Neuronal stem cell (in vitro differentiated cells): ENCODE measurements around the gene HOXC11.

Experiments
- DNase-seq: peaks from one replicate; pipeline ENCODE4 v3.0.0-alpha.2; 2013; ENCODE audit warnings: low spot score
- H2AFZ ChIP-seq: one replicate; pipeline ENCODE4 v1.6.1; 2013; ENCODE audit warnings: mild to moderate bottlenecking, low read length, inconsistent platforms
- H2AK5ac ChIP-seq: 2 replicates; pipeline ENCODE4 v1.6.1; 2013; ENCODE audit warnings: low read depth, mild to moderate bottlenecking, inconsistent platforms, low read length, moderate library complexity, mixed read lengths
- H2BK120ac ChIP-seq: 2 replicates; pipeline ENCODE4 v1.6.1; 2013; ENCODE audit warnings: low read depth, mild to moderate bottlenecking, inconsistent platforms, low read length, moderate library complexity, mixed read lengths
- H2BK12ac ChIP-seq: one replicate; pipeline ENCODE4 v1.6.1; 2013; ENCODE audit warnings: low read length, inconsistent platforms
- H2BK15ac ChIP-seq: 2 replicates; pipeline ENCODE4 v1.6.1; 2013; ENCODE audit warnings: mild to moderate bottlenecking, low read length, inconsistent platforms, mixed read lengths
- H2BK5ac ChIP-seq: one replicate; pipeline ENCODE4 v1.6.1; 2013; ENCODE audit warnings: inconsistent platforms, mild to moderate bottlenecking, low read length, moderate library complexity
- H3K14ac ChIP-seq: one replicate; pipeline ENCODE4 v1.6.1; 2013; ENCODE audit warnings: low read length, inconsistent platforms
- H3K18ac ChIP-seq: 2 replicates; pipeline ENCODE4 v1.6.1; 2013; ENCODE audit warnings: low read length, inconsistent platforms
- H3K23ac ChIP-seq: 2 replicates; pipeline ENCODE4 v1.6.1; 2013; ENCODE audit warnings: low read depth, mild to moderate bottlenecking, mixed read lengths, low read length, inconsistent platforms; ENCODE audit not compliant: poor library complexity
- H3K27ac ChIP-seq: replicated peaks from 3 replicates; pipeline ENCODE4 v1.5.1; 2013; ENCODE audit warnings: low read length, inconsistent platforms
- H3K27me3 ChIP-seq, 3 experiments: 2 replicates each; pipeline ENCODE4 v1.6.1; 2013; ENCODE audit warnings: low read length in 3 of 3, mild to moderate bottlenecking in 2 of 3, inconsistent platforms in 1 of 3, low read depth in 1 of 3, mixed read lengths in 1 of 3, moderate library complexity in 1 of 3; ENCODE audit not compliant: control insufficient read depth in 3 of 3, insufficient read depth in 3 of 3
- H3K36me3 ChIP-seq, 2 donors: replicated peaks in 1 of 2; 2 replicates each; pipeline ENCODE4 v1.6.1; 2013; ENCODE audit warnings: low read length in 2 of 2; ENCODE audit not compliant: control insufficient read depth in 2 of 2, insufficient read depth in 2 of 2
- H3K4ac ChIP-seq: 2 replicates; pipeline ENCODE4 v1.6.1; 2013; ENCODE audit warnings: inconsistent platforms, mild to moderate bottlenecking, low read length, moderate library complexity
- H3K4me1 ChIP-seq, 2 donors: 1 replicate in 1 of 2; 2 replicates in 1 of 2; pipeline ENCODE4 v1.6.1; 2013; ENCODE audit warnings: low read length in 2 of 2, low read depth in 1 of 2; ENCODE audit not compliant: control insufficient read depth in 2 of 2, insufficient read depth in 1 of 2
- H3K4me2 ChIP-seq: one replicate; pipeline ENCODE4 v1.6.1; 2013; ENCODE audit warnings: mild to moderate bottlenecking, low read length, inconsistent platforms; ENCODE audit not compliant: insufficient read depth, poor library complexity, severe bottlenecking
- H3K4me3 ChIP-seq, 2 donors: 2 replicates each; pipeline ENCODE4 v1.5.1; 2013; ENCODE audit warnings: low read length in 2 of 2, mild to moderate bottlenecking in 2 of 2, inconsistent platforms in 1 of 2, moderate library complexity in 1 of 2
- H3K79me1 ChIP-seq: one replicate; pipeline ENCODE4 v1.6.1; 2013; ENCODE audit warnings: low read depth, mild to moderate bottlenecking, inconsistent platforms, low read length, moderate library complexity
- H3K9ac ChIP-seq: one replicate; pipeline ENCODE4 v1.6.1; 2013; ENCODE audit warnings: mild to moderate bottlenecking, low read depth, low read length, inconsistent platforms; ENCODE audit not compliant: poor library complexity
- H3K9me3 ChIP-seq, 2 donors: replicated peaks in 1 of 2; 2 replicates each; pipeline versions ENCODE3 to v1.6.1; 2013; ENCODE audit warnings: low read length in 2 of 2, mild to moderate bottlenecking in 2 of 2, inconsistent platforms in 1 of 2, low read depth in 1 of 2, mixed read lengths in 1 of 2, moderate library complexity in 1 of 2; ENCODE audit not compliant: control insufficient read depth in 2 of 2, insufficient read depth in 1 of 2
- H4K8ac ChIP-seq: one replicate; pipeline ENCODE4 v1.6.1; 2013; ENCODE audit warnings: low read depth, mild to moderate bottlenecking, inconsistent platforms, low read length, moderate library complexity
- H4K91ac ChIP-seq: one replicate; pipeline ENCODE4 v1.6.1; 2013; ENCODE audit warnings: low read length, low read depth, mild to moderate bottlenecking, inconsistent platforms; ENCODE audit not compliant: poor library complexity
- WGBS, 2 donors: extraction: QIAGEN DNeasy Blood & Tissue Kit; methylation state at CpG; one replicate each; pipeline ENCODE4 v1.1.7; 2013; ENCODE audit warnings: missing lambda C conversion rate in 2 of 2, mixed read lengths in 1 of 2; ENCODE audit not compliant: insufficient read length in 2 of 2, insufficient replicate concordance in 1 of 2; ENCODE audit errors: extremely low coverage in 2 of 2; 5-methylcytosine and 5-hydroxymethylcytosine counted together

HOXC11 gene

GRCh38 chr12:53941187-53941586 is 31.7 kb upstream of the HOXC11 start:
- Histone ChIP-seq H3K18ac (no peak overlapping the region), H2BK5ac (no peak overlapping the region), H3K14ac (no peak overlapping the region), H3K4me1 (no peaks in the 10 kb centered on the region), H2AK5ac (no peak overlapping the region), H3K4ac (no peak overlapping the region), H3K4me2 (no peak overlapping the region), H3K4me3 (no peak overlapping the region), H3K79me1 (no peaks in the 10 kb centered on the region), H4K91ac (no peak overlapping the region), H3K9me3 (peaks cover 0 to 16% of the 10 kb centered on the region in 2 donors), H3K9ac (no peak overlapping the region), H4K8ac (no peak overlapping the region), H2BK120ac (no peak overlapping the region), H3K23ac (no peak overlapping the region), H3K27me3 (peaks cover 68 to 99% (median 90%) of the 10 kb centered on the region in 3 experiments), H3K36me3 (no peaks in the 10 kb centered on the region), H2BK12ac (no peak overlapping the region), H2BK15ac (no peak overlapping the region), H2AFZ (no peak overlapping the region), H3K27ac (no peak overlapping the region)
- DNase-seq: no peak

GRCh38 chr12:53941750-53942149 is 31.2 kb upstream of the HOXC11 start:
- no peak overlapping the region for H2BK15ac ChIP-seq
- H3K27ac ChIP-seq: no peak overlapping the region
- H2BK5ac ChIP-seq: no peak overlapping the region
- no peak overlapping the region for H3K23ac ChIP-seq
- H3K4me1 ChIP-seq: no peaks in the 10 kb centered on the region
- WGBS, 2 donors: no CpG with 5 or more reads among the region's 5 CpGs
- no peak overlapping the region for H4K8ac ChIP-seq
- no peak overlapping the region for H3K18ac ChIP-seq
- no peak overlapping the region for H4K91ac ChIP-seq
- H3K36me3 ChIP-seq: no peaks in the 10 kb centered on the region
- no peak overlapping the region for H2BK120ac ChIP-seq
- H2AK5ac ChIP-seq: no peak overlapping the region
- H3K9me3 ChIP-seq: peaks cover 0 to 16% of the 10 kb centered on the region in 2 donors
- H3K14ac ChIP-seq: no peak overlapping the region
- H3K4me3 ChIP-seq: no peak overlapping the region
- H3K4me2 ChIP-seq: no peak overlapping the region
- no peak overlapping the region for H2AFZ ChIP-seq
- no peak overlapping the region for H3K4ac ChIP-seq
- H3K79me1 ChIP-seq: no peaks in the 10 kb centered on the region
- H2BK12ac ChIP-seq: no peak overlapping the region
- peaks cover 65 to 99% (median 90%) of the 10 kb centered on the region in 3 experiments for H3K27me3 ChIP-seq
- H3K9ac ChIP-seq: no peak overlapping the region
- DNase-seq: no peak

GRCh38 chr12:53942467-53942997 is 30.4 kb upstream of the HOXC11 start:
- Histone ChIP-seq H3K4ac (no peak overlapping the region), H4K8ac (no peak overlapping the region), H3K79me1 (no peaks in the 10 kb centered on the region), H3K27me3 (peaks cover 58 to 99% (median 88%) of the 10 kb centered on the region in 3 experiments), H2BK12ac (no peak overlapping the region), H4K91ac (no peak overlapping the region), H3K9me3 (peaks cover 0 to 11% of the 10 kb centered on the region in 2 donors), H3K18ac (no peak overlapping the region), H3K4me1 (no peaks in the 10 kb centered on the region), H3K9ac (no peak overlapping the region), H2AK5ac (no peak overlapping the region), H3K36me3 (no peaks in the 10 kb centered on the region), H3K23ac (no peak overlapping the region), H3K14ac (no peak overlapping the region), H2BK120ac (no peak overlapping the region), H3K27ac (no peak overlapping the region), H3K4me3 (no peak overlapping the region), H3K4me2 (no peak overlapping the region), H2BK5ac (no peak overlapping the region), H2AFZ (no peak overlapping the region), H2BK15ac (no peak overlapping the region)
- DNase-seq: no peak
- no CpG with 5 or more reads among the region's 2 CpGs for WGBS, 2 donors

GRCh38 chr12:53944209-53944608 is 28.7 kb upstream of the HOXC11 start:
- Histone ChIP-seq H2BK12ac (no peak overlapping the region), H4K8ac (no peak overlapping the region), H2AFZ (no peak overlapping the region), H3K4ac (no peak overlapping the region), H3K9me3 (peaks cover 0 to 9% of the 10 kb centered on the region in 2 donors), H3K4me1 (no peaks in the 10 kb centered on the region), H3K4me3 (no peak overlapping the region), H3K23ac (peak overlapping the region; percentile 47), H2AK5ac (no peak overlapping the region), H3K4me2 (no peak overlapping the region), H2BK5ac (no peak overlapping the region), H3K9ac (no peak overlapping the region), H3K14ac (no peak overlapping the region), H3K18ac (no peak overlapping the region), H3K79me1 (no peaks in the 10 kb centered on the region), H3K27me3 (peaks cover 45 to 99% (median 88%) of the 10 kb centered on the region in 3 experiments), H2BK15ac (no peak overlapping the region), H4K91ac (no peak overlapping the region), H2BK120ac (no peak overlapping the region), H3K27ac (no peak overlapping the region), H3K36me3 (no peaks in the 10 kb centered on the region)
- WGBS, 2 donors: no CpG with 5 or more reads among the region's 4 CpGs
- DNase-seq: no peak
